ENCODE results near the gene MGRN1.
A peak's percentile ranks its signal among the peaks of the same experiment; 100 is the strongest.

The MGRN1 gene

DNA sequence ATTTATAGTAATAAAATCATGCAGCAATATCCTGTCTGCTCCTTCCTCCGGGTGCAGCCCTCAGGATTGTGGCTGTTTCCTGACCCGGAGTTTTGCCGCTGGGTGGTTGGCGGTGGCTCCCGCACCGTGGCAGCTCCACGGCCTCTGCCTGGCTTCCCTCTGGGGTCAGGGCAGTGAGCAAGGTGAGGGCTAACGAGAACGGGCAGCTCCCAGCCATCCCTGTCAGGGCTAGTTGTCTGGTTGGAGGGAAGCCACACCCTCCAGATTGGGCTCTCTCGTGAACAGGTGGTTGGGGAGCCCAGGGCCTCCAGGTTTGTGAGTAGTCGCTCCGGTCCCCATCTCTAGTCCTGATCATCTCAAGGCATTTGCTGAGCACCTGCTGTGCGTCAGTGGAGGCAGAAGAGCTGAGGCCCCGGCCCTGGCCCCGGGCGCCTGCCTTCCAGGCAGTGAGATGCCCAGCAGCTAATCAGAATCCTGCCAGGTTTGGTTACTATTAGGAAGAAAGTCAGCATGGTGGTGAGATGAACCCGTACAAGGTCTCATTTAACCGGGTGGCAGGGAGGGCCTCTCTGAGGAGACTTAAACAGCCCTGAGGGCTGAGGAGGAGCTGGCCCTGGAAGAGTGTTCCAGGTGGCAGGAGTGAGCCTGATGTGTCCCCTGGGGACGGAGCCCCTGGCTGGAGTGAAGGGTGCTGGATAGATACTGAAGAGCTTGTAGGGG lies 66.5 kb downstream of the MGRN1 start:
- peaks cover 18% of the 10 kb centered on the region for H3K36me3 ChIP-seq
- no peaks in the 10 kb centered on the region for H3K27me3 ChIP-seq
- H3K4me3 ChIP-seq (ENCODE audit: low read depth, low read length), result no peak overlapping the region
- peaks cover 4% of the 10 kb centered on the region; the same call in 1 of the 2 replicates for H3K4me1 ChIP-seq
- DNase-seq, result no peak
- no peak for TF ChIP-seq CTCF (IDR thresholded peaks at IDR 0.05; ENCODE audit: low read depth, low read length)
- no peaks in the 10 kb centered on the region for H3K9me3 ChIP-seq

DNA sequence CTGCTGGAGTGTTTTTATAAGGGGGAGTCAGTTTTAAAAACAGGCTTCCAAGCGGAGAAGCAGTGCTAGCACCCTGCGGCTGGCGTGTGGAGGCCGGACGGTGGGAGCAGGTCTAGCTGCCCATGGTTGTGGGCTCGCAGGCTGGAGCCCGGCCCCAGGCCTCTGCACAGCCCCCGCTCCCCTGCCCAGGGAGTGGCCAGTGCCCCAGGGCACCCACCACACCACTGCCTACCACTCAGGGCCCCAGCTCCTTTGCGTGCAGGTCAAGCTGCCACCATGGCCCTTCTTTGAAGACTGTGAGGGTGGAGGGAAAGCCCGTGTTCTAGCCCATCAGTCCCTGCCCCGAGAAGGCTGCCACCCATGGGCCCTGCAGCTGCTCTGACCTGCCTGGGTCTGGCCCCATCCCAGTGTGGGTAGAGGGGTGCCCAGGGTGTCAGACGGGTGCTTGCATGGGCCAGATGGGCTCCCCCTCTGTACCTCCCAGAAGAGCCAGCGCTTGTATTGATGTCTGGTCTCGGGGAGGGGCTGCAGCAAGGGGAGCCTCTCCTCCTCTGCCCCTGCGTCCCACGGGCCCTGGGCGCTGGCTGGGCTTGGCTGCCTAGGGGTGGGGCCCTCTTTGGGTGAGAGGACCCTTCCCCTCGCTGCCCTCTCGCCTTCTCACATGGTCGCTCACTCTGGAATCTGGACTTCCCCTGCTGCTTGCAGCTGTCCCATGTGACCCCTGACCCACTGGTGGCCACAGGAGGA lies 67.2 kb downstream of the MGRN1 start:
- no peak for DNase-seq
- no peaks in the 10 kb centered on the region for H3K27me3 ChIP-seq
- H3K4me1 ChIP-seq, result peaks cover 4% of the 10 kb centered on the region; the same call in 1 of the 2 replicates
- no peak overlapping the region for H3K4me3 ChIP-seq (ENCODE audit: low read depth, low read length)
- peaks cover 19% of the 10 kb centered on the region for H3K36me3 ChIP-seq
- no peak for TF ChIP-seq CTCF (IDR thresholded peaks at IDR 0.05; ENCODE audit: low read depth, low read length)
- H3K9me3 ChIP-seq, result no peaks in the 10 kb centered on the region

DNA sequence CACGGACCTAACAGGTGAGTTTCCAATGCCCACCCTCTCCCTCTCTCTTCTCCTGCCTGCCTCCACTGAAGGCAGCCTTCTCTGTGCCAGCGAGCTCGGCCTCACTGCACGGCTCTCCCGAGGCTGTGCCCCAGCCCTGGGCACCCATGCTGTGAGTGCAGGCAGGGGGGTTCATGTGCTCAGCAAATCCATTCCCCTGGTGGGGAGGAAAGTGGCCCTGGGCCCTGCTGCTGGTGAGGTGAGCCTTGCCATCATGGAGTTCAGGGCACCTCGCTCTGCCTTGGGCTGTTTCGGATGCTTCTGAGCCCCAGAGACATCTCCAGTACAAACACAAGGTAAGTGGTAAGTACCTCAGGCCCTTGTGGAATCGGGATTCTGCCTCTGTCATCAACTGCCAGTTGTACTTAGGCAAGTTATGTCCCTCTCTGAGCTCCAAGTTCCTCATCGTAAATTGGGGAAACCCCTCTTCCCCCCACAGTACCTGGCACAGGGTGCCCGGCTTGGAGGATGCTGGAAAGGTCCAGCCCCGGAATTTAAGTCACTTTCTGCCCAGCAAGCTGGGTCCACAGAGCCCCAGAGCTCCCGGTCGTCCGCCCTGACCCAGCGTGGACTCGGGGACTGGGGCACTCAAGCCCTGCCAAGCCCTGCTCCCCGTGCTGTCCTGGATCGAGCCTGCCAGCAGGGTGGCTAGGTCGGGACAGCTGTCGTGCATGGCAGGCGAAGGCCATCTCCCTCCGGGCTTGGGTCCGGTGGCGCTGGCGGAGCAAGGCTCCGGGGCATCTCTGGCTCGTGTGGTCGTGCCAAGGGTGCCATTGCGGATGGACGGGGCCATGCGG lies 68.1 kb downstream of the MGRN1 start:
- no peaks in the 10 kb centered on the region for H3K27me3 ChIP-seq
- no peak for DNase-seq
- peak overlapping the region; percentile 76 for H3K4me3 ChIP-seq (ENCODE audit: low read depth, low read length)
- H3K9me3 ChIP-seq, result no peaks in the 10 kb centered on the region
- H3K4me1 ChIP-seq, result peaks cover 2% of the 10 kb centered on the region; the same call in 1 of the 2 replicates
- H3K36me3 ChIP-seq, result peaks cover 22% of the 10 kb centered on the region
- no peak for TF ChIP-seq CTCF (IDR thresholded peaks at IDR 0.05; ENCODE audit: low read depth, low read length)

- H3K36me3 ChIP-seq, result peaks cover 22% of the 10 kb centered on the region
- no peak for TF ChIP-seq CTCF (IDR thresholded peaks at IDR 0.05; ENCODE audit: low read depth, low read length)
- H3K4me3 ChIP-seq (ENCODE audit: low read depth, low read length), result peak within 1 kb of the TSS; percentile 76
- DNase-seq, result peak; percentile 98
- H3K9me3 ChIP-seq, result no peaks in the 10 kb centered on the region
- no peaks in the 10 kb centered on the region; the same call in 1 of the 2 replicates for H3K4me1 ChIP-seq
- H3K27me3 ChIP-seq, result no peaks in the 10 kb centered on the region
Observed at GRCh38 chr16:4693296-4693955, 68.8 kb downstream of the MGRN1 start, which contains the start of gene NUDT16L1. Gene NUDT16L1, plus strand, starts transcription at chr16:4693562. Its CDS starts 165 bp downstream, at chr16:4693727.

DNA sequence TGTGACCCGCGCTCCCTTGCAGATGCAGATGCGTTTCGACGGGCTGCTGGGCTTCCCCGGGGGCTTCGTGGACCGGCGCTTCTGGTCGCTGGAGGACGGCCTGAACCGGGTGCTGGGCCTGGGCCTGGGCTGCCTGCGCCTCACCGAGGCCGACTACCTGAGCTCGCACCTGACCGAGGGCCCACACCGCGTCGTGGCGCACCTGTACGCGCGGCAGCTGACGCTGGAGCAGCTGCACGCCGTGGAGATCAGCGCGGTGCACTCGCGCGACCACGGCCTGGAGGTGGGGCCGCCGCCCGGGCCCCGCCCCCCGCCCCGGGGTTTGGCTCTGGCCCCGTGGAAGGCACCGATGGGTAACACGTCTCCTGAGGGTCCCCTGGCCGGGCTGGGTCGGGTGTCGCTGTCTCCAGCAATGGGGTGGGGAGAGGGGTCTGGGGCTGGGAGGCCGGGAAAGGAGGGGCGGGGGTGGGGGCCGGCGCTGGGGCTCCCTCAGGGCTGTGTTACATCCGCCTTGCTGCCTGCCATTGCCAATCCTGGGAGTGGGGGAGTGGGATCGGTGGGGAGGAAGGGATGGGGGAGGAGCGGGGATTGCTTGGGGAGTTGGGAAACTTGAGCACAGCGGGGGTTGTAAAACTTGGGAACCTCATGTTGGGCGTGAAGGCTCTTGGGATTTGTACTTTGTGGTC lies 69.5 kb downstream of the MGRN1 start:
- Histone ChIP-seq H3K9me3 (no peaks in the 10 kb centered on the region), H3K4me1 (no peaks in the 10 kb centered on the region; the same call in 1 of the 2 replicates), H3K4me3 (ENCODE audit: low read depth, low read length) (peak overlapping the region; percentile 76), H3K36me3 (peaks cover 28% of the 10 kb centered on the region), H3K27me3 (no peaks in the 10 kb centered on the region)
- DNase-seq, result peak; percentile 60
- no peak for TF ChIP-seq CTCF (IDR thresholded peaks at IDR 0.05; ENCODE audit: low read depth, low read length)

All from BE2C (cell line).